Stimulated activated CD8-positive, alpha-beta memory T cell treated with anti-CD3 and anti-CD28 coated beads, Interleukin-15, amount 100 ng/mL, for 48 hours (primary cell): ENCODE results near the gene RAB34.
A peak's percentile ranks its signal among the peaks of the same experiment; 100 is the strongest.

Experiments used
- DNase-seq, 2 donors: peaks; one replicate each; pipeline ENCODE4 v3.0.0-alpha.2; 2020; ENCODE audit warnings: low read depth in 2 of 2

The RAB34 gene

DNA sequence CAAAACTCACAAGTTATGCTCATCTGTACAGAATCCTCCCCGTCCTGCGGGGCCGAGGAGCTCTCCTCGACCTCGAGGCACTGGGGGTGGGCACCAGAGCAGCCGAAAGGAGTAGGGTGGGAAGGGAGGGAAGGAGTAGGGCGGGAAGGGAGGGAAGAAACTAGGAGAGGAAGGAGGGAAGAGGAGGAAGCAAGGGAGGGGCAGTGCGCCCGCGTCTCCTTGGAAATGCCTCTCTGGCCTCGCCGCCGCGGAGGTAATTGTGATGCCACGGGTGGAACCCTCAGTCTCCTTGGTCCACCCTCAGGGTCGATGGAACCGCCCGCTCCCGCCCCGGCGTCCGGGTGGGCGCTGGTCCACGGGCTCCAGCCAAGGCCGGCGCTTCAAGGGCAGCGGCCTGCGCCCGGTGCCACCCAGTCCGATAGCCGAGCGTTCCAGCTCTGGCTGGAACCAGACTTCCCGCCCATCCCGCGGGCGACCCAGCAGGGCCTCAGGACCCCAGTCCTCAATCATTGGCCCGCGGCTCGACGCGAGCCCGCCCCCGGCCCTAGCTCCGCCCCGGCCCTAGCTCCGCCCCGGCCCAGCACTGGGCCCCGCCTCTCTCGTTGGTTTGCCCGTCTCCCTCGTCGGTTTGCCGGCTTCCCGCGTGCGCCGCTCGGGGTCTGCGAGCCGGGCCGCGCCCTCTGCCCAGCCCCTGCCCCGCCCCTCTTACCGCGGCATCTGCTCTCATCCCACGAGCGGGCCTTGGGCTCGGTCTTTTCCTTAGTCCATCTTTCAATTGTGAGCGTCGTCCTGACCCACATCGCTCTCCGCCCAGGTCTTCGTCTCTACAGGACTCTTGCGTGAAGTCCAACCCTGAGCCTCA is 6.6 kb downstream of the RAB34 start:
- DNase-seq, result peak; percentile 82 to 90

DNA sequence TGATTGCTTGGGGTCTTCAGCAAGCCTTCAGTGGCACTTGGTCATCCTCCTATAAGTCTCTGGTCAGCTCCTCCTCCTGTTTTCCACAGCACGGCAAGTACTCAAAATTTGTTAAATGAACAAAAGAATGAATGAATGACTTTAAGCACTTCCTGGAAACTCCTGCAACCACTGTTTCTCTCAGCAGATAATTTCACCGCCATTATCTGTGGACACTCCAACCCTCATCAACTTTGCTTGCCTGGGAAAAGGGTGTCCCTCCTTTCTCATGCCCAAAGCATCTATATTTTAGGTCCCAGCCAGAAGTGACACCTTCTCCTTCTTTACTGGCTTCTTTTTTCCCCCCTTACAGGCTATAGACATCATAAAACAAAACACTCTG is 10.3 kb downstream of the RAB34 start:
- DNase-seq, result no peak

GRCh38 chr17:28706471-28707338 is 11.0 kb downstream of the RAB34 start:
- no peak for DNase-seq

- DNase-seq, result no peak
These were observed 11.8 kb downstream of the RAB34 start for GRCh38 chr17:28705728-28706334.

- DNase-seq, result no peak
These were observed 12.5 kb downstream of the RAB34 start for GRCh38 chr17:28705074-28705659.

- no peak for DNase-seq
These were observed 13.3 kb downstream of the RAB34 start for GRCh38 chr17:28704219-28704858.

DNA sequence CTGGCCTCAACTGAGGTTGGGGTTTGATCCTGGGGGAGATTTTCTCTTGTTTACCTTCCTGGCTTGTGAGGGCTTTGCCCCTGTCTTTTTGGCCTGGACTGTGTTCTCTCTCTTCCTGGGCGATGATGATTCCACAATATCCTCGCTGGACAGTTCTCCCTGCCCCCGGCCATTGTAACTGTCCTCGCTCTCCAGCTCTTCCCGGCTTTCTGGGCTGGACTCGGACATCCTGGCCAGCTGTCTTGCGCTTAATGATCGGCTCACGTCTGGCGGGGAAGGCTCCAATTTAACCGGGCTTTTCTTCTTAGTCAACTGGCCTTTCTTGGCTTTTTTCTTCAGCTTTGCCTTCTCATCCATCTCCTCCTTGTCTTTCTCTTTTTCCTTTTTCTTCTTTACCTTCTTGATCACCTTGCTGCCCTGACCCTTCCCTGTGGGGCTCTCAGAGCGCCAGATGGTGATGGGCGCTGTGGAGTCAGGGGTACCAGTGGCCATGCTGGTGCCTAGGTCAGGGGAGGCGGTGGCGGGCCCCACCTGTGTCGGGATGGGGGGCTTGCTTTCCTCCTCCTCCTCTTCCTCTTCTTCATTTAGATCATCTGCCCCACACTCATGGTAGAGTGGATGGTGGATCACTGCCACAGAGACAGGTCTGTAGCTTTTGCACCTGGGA is 14.0 kb downstream of the RAB34 start:
- DNase-seq, result no peak

GRCh38 chr17:28702752-28703150 is 14.9 kb downstream of the RAB34 start:
- no peak for DNase-seq

DNA sequence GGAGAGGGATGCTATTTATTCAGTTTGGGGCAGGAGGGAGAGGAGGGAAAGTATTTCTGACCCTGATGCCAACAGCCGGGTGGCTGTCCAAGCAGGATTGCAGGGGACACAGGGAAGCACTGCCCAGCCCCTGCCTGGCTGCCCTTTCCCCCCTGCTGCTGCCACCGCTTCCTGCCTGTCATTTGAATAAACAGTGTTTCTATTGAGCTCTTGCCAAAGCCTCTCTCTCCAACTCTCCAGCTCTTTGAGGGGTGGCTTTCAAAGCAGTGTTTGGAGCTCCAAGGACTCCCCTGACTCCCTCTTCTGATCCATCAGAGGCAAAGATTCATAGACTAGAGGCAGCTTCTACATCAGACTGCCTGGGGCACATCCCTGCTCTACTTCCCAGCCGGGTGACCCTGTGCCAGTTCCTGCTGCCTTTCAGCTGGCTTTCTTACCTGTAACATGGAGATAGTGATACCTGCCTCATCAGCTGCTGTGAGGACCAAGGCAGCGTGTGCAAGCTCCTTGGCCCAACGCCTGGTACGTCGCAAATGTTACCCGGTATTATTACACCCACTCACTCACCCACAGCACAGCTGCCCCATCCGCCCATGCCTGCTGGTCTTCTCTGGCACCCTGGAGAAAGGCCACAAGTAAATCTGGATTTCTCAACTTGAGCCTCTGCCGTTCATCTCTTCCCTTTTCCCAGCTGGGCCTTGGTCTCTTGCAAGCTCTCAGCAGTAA is 15.5 kb downstream of the RAB34 start:
- no peak for DNase-seq

GRCh38 chr17:28700830-28701492 is 16.7 kb downstream of the RAB34 start:
- DNase-seq, result no peak

DNA sequence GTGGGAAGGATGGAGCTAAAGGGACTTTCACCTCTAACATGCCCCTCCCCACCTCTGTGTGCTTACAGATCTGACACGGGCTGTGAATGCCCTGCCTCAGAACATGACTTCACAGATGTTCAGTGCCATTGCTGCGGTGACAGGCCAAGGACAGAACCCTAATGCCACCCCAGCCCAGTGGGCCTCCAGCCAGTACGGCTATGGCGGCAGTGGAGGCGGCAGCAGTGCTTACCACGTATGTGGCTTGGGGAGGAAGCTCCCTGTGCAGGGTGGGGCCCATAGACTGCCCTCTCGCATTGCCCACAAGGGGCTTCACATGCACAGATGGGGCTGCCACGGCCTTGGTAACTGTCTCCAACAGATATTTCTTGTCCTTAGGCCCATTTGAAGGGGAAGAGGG is 17.4 kb downstream of the RAB34 start:
- no peak for DNase-seq

DNA sequence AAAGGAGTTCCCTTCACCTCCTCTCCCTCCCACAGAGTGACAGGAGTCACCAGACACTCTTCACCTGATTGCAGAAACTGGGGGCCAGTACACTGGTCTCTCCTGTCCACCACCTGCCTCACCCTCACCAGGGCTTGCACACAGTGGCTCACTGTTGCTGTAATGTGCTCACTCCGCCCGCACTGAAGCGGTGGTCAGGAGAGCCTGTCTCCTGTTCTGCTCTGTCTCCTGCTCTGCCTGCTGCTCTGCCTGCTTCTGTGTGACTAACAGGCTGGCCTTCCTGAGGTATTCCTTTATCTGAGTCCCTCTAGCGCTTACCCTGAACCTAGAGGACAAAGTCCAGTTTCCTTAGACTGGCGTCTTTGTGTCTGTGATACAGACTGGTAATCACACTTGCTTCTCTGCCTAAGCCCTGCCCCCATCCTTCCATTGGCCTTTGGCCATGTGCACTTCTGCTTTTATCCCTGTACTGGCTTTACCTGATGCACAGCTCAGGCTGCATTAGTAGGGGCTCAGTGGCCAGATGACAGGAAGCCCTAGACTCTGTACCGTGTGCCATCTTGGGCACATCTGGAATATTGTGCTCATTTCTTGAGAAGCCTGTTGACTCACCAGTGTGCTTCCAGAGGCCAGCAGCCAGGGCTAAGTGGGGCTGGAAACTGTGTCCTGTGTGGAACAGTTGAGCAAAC is 19.3 kb downstream of the RAB34 start:
- DNase-seq, result no peak

DNA sequence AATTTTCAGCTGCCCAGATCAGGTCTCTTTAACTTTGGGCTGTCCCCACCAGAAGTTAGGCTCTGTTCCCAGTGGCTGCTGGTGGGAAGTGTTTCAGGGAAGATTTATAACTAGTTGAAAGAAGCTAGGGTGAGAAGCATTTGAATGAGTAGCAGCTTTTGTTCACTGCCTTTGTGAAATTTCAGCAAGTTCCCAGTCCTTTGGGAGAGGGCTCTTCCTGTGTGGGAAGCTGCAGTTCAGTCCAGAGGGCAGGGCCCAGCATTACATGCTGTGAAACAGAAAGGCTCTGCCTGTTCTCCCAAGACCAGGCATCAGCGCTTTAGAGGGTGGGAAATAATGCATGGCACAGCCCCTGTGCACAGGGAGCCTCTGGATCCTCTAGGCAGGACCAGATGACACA is 23.8 kb downstream of the RAB34 start:
- no peak for DNase-seq

GRCh38 chr17:28689011-28689410 is 28.7 kb downstream of the RAB34 start:
- no peak for DNase-seq

- DNase-seq, result no peak
These were observed 29.2 kb downstream of the RAB34 start for GRCh38 chr17:28688481-28688880.

DNA sequence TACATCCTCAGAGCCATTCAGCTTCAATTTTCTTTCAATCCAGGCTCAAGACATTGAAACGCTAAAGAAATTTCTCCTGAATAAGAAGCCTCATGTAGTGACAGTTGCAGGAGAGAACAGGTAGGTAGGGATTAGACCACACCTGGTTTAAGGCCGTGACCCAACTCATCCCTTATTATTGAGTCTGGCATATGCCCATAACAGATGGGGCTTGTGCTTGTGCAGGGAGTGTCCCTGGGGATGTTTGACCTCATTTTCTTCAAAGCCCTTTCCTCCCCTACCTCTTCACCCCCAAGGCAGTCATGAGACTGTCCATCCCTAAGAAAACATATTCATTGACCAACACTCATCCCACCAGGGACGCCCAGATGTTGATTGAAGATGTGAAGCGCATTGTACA is 31.4 kb downstream of the RAB34 start:
- DNase-seq, result no peak

DNA sequence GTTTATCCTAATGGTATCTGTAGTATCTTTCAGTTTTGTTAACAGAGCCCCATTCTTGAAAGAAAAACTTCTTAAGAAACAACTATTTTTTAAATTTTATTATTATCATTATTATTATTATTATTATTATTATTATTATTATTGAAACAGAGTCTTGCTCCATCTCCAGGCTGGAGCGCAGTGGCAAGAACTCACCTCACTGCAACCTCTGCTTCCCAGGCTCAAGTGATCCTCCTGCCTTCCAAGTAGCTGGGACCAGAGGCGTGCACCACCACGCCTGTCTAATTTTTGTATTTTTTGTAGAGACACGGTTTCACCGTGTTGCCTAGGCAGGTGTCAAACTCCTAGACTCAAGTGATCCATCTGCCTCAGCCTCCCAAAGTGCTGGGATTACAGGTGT is 32.3 kb downstream of the RAB34 start:
- no peak for DNase-seq

DNA sequence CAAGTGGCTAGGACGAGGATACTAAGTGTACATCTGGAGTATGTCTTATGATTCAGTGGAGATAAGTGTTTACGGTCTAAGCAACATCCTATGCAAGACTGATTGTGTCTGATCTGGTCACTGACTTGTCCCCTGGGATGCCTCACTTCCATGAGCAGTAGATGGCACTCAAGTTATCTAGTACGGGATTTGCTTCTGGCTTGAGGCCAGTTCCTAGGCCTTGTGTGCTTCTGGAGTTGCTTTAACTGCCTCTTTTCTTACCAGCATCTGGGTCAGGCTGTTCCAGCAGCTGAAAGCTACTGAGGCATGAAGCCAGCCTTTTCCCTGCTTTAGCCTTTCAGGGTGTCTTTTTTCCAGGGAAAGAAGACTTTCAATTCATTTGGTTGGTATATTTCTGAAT is 32.7 kb downstream of the RAB34 start:
- DNase-seq, result no peak

GRCh38 chr17:28682655-28683054 is 35.0 kb downstream of the RAB34 start:
- DNase-seq, result no peak
